ENCODE data around the gene TMEM258. TPM values are rescaled to one million over a fixed set of nuclear protein-coding genes. Genes with fewer than 3 reads are reported as not detected.

TMEM258 gene
- total and polyA plus RNA-seq, 9 of the 15 experiments (the other 6 are each of a cell fraction or from before 2014, with no cell fraction given), result 97.2 to 856 (median 231) TPM

GRCh38 chr11:61814958-61815789, 22.8 kb upstream of the TMEM258 start:
- FAIRE-seq (peak; percentile 86), DNase-seq (ENCODE audit: extremely low read depth in 1 of 4, low spot score in 3 of 4) (peak; percentile 90 to 99 (median 94)), ATAC-seq (peak; percentile 90)
- Histone ChIP-seq H2AFZ (ENCODE audit: low read depth, low read length) (peak overlapping the region; percentile 65), H3K4me3 (peak overlapping the region; percentile 64), H3K4me2 (ENCODE audit: insufficient read depth, low read length) (peak overlapping the region; percentile 97), H3K4me1 (replicated peaks in 1 of 2; ENCODE audit: control insufficient read depth in 2 of 2, insufficient read depth in 2 of 2, low read length in 2 of 2) (peaks cover 30 to 49% of the 10 kb centered on the region in 2 experiments; a peak in 4 of 5 replicates), H3K9me1 (ENCODE audit: control insufficient read depth, insufficient read depth, low read length) (no peaks in the 10 kb centered on the region), H3K27me3 (ENCODE audit: control insufficient read depth in 2 of 2, insufficient read depth in 2 of 2, low read length in 2 of 2) (no peaks in the 10 kb centered on the region; a peak in 1 of 5 replicates), H3K27ac (ENCODE audit: extremely low read depth, low read depth, low read length) (peak overlapping the region; percentile 98), H3K79me2 (ENCODE audit: control insufficient read depth, insufficient read depth, low read length) (peaks cover 74% of the 10 kb centered on the region), H3K9ac (ENCODE audit: insufficient read depth in 1 of 2, low read depth in 2 of 2, low read length in 2 of 2) (peak overlapping the region; percentile 98 to 99), H4K20me1 (replicated peaks; ENCODE audit: control insufficient read depth, insufficient read depth, low read length) (no peaks in the 10 kb centered on the region), H3K9me3 (replicated peaks; ENCODE audit: control insufficient read depth, insufficient read depth, low read depth, low read length) (no peaks in the 10 kb centered on the region), H3K36me3 (ENCODE audit: control insufficient read depth, insufficient read depth, low read length) (peaks cover 50% of the 10 kb centered on the region)
- in situ Hi-C loops (cut with MboI), result no loop called here
- under 1% methylated on average over 56 of the region's 66 CpGs for WGBS (ENCODE audit: insufficient coverage, low coverage, missing lambda C conversion rate)
- POLR2A ChIA-PET, result interaction anchor here (0.5 to 6.8 kb wide), 27 partner anchors 8 to 328 kb away, joined by 3 to 97 read pairs (median 4); partner anchors contain the start of gene FEN1
- intact Hi-C loops (cut with micrococcal nuclease), result loop anchor here (1.0 to 2.0 kb wide), 2 partner anchors 56 to 156 kb away; no protein-coding TSS in a partner anchor
- TSS peak; percentile 52 for BruUV-seq (replicated peaks)
- CTCF ChIA-PET (ENCODE audit: low intra/inter-chr PET ratio), result no interaction called here
- TF ChIP-seq KDM5B (IDR thresholded peaks at IDR 0.05; ENCODE audit: insufficient replicate concordance, low read depth, low read length) (peak; percentile 80), NFXL1 (CRISPR knock-in tag; IDR thresholded peaks at IDR 0.05) (no peak), PTBP1 (IDR thresholded peaks at IDR 0.05; ENCODE audit: low read depth, low read length) (0 out of 2 replicates have a peak, but pooled peaks have one; percentile 67), CREB3L1 (IDR thresholded peaks at IDR 0.05; ENCODE audit: borderline replicate concordance, low read depth) (peak; percentile 68), SPI1 (IDR thresholded peaks at IDR 0.05; ENCODE audit: borderline replicate concordance, low read depth, low read length) (peak; percentile 47; the same call in 1 of the 2 replicates), ZBTB33 (CRISPR knock-in tag; IDR thresholded peaks at IDR 0.05) (peak; percentile 21; the same call in 1 of the 2 replicates), SP1 (CRISPR knock-in tag; IDR thresholded peaks at IDR 0.05) (peak; percentile 74), GATAD2B (IDR thresholded peaks at IDR 0.05; ENCODE audit: borderline replicate concordance) (no peak), NCOA2 (IDR thresholded peaks at IDR 0.05; ENCODE audit: partially characterized antibody in 2 of 2) (no peak), NONO (IDR thresholded peaks at IDR 0.05; ENCODE audit: low read depth in 2 of 2, low read length in 1 of 2) (0 out of 4 replicates have a peak, but pooled peaks of 1 of the 2 experiments have one; percentile 4), NFYB (IDR thresholded peaks at IDR 0.05; ENCODE audit: extremely low read depth, insufficient read length) (peak; percentile 37), TBP (optimal IDR thresholded peaks at IDR 0.05; ENCODE audit: low read depth, low read length) (peak; percentile 83), FOXK1 (CRISPR knock-in tag; IDR thresholded peaks at IDR 0.05; ENCODE audit: borderline replicate concordance) (peak; percentile 55), NFE2 (IDR thresholded peaks at IDR 0.05; ENCODE audit: low read depth) (no peak), MYC (IDR thresholded peaks at IDR 0.05; ENCODE audit: low read depth, low read length) (peak; percentile 53; the same call in 1 of the 2 replicates), MYC (CRISPR knock-in tag; IDR thresholded peaks at IDR 0.05; ENCODE audit: borderline replicate concordance, low read depth) (peak; percentile 78), MCM5 (IDR thresholded peaks at IDR 0.05; ENCODE audit: low read depth) (no peak), SMAD3 (CRISPR knock-in tag; conservative IDR thresholded peaks at IDR 0.05) (0 out of 2 replicates have a peak, but pooled peaks have one; percentile 50)

All from K562 (cell line).